GM18867 (cell line): Measurements from ENCODE around the gene FTHL17.

Experiments
- ATAC-seq: cut with Tn5 transposase; IDR thresholded peaks from one replicate; pipeline ENCODE4 v1.9.1; 2021; ENCODE audit warnings: mild to moderate bottlenecking, moderate library complexity; ENCODE audit not compliant: unreplicated experiment

Gene FTHL17

DNA sequence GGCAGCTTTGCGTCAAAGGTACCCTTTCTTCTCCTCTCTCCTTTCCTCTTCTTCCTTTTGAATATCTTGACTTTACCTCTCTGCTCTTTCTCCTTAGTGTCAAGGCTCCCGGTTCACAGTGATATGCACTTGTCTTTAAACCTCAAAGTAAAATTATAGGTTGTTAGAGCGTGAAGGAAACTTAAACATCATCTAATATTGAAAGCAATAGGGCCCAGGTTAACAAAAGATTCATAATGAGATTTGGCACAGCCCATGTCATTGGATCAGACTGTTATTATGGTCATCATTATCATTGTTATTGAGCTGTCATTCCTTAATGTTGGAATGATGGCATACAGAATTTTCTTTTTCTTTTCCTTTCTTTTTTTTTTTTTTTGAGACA, 32.5 kb downstream of the FTHL17 start:
- ATAC-seq, result peak; percentile 18

DNA sequence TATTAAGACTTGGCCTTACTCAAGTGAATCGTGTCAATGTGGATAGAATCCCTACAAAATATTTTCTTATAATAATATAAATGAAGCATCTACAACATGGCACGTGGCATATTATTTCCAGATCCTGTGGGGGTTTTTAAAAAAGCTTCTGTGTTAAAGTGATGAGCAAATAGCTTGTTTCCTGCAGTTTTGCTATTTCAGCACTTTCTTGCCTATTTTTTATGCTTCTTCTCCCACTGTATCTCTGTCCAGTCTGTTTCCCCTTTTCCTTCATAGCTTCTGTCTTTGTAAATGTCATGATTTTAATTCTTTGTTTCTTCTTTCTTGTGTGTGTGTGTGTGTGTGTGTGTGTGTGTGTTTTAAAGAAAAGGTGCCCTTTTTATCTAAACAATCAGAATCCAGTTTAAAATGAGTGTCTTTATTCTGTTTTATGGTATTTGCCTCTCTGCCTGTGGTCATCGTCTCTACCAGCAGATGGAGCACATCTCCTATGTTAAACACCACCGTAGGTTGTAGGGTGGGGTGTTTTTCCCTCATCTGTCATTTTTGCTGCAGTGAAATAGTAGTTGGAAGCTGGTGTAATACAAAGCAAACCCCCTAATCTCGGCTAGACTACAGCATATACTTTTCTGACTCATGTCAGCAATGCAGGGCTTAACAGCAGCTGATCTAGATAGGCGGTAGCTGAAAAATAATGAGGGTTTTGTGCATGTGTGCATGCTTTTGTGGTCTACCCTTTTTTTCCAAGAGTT, 33.1 kb downstream of the FTHL17 start:
- ATAC-seq, result peak; percentile 61

DNA sequence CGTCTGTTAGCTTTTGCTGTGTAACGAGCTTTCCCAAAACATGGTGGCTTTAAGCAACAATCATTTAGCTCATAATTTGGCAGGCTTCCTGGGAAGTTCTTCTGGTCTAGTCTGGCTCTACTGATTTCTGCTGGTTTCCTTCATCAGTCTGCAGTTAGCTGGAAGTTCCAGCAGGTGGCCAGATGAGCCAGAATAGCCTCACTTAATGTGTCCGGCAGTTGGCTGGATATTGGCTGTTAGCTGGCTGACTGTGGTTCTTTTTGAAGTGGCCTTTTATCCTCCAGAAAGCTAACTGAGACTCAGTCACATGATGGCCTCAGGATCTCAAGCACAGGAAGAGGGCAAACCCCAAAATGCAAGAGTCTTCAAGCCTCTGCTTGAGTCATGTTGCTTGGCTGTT, 34.9 kb downstream of the FTHL17 start:
- peak; percentile 95 for ATAC-seq

DNA sequence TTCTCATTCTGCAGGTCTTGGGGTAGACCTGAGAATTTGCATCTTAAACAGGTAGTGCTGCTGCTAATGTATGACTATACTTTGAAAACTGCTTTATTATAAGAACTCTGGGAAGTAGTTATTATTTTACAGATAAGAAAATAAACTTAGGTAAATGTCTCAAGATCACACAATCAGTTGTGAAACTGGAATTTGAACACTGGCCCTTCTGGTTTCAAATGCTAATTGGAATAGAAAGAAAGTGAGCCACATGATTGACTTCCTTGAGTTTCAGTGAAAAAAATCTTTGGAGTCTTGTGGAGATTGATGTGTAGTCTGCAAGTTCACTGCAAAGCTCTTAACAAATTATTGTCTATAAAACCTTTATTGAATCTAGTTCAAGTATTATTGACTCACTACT, 44.5 kb downstream of the FTHL17 start:
- no peak for ATAC-seq

DNA sequence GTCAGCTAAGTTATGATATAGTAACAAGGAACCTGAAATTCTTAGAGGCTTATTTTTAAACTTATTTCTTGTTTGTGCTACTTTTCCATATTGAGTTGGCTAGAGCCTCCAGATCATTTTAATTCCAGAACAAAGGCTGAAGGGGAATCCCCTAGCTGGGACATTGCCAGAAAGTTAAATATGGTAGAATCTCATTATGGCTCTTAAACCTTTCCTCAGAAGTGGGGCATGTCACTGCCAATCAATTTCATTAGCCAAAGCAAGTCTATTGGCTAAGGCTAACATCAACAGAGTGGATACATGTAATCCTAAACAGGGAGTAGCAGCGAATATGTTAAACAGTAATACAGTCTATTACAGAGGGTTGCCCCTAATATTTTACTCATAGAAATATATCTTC, 47.0 kb downstream of the FTHL17 start:
- ATAC-seq, result no peak

DNA sequence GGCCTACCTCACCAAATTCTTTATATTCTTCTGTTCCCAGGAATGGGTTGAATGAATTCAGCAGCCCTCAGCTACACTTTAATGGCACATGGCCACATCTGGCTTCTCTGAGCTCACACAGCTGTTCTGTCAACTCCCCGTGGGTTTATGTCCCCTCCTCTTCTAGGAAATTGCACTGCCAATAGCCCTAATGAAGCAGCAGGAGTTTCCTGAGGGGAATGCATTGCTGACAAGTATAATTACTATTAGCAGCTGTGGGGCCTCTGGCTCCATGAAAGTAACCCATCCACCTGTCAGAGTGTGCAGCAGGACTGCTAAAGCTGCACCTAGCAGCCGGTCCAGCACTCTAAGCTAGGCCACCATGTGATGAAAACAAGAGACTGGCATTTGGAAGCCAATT, 50.3 kb downstream of the FTHL17 start:
- no peak for ATAC-seq
